WTC11 (cell line): ENCODE measurements around the gene PDE11A.

Source experiments
- ELF4 ChIP-seq: sonication (generic); formaldehyde crosslinking; IDR thresholded peaks from 2 replicates; pipeline ENCODE4 v1.8.1; 2022; ENCODE audit warnings: low read depth, mild to moderate bottlenecking, moderate library complexity, missing genetic modification reagents
- NR2C2 ChIP-seq: sonication (generic); formaldehyde crosslinking; IDR thresholded peaks from 2 replicates; pipeline ENCODE4 v1.8.0; 2022; ENCODE audit warnings: mild to moderate bottlenecking, missing genetic modification reagents
- OVOL2 ChIP-seq: fragments of 250-450 bp; sonication (Bioruptor Pico); IDR thresholded peaks from 2 replicates; pipeline ENCODE4 v1.9.0; 2021; ENCODE audit warnings: mild to moderate bottlenecking, borderline replicate concordance
- TEAD4 ChIP-seq: sonication (generic); formaldehyde crosslinking; IDR thresholded peaks from 2 replicates; pipeline ENCODE4 v1.8.0; 2022; ENCODE audit warnings: mild to moderate bottlenecking, missing genetic modification reagents
- TP53 ChIP-seq: sonication (generic); formaldehyde crosslinking; IDR thresholded peaks from 2 replicates; pipeline ENCODE4 v1.8.1; 2023; ENCODE audit warnings: mild to moderate bottlenecking, missing genetic modification reagents
- ZNF219 ChIP-seq: sonication (generic); formaldehyde crosslinking; IDR thresholded peaks from 2 replicates; pipeline ENCODE4 v1.8.0; 2023; ENCODE audit warnings: missing genetic modification reagents, mild to moderate bottlenecking, borderline replicate concordance
- ZNF396 ChIP-seq: fragments of 250-450 bp; sonication (Bioruptor Pico); IDR thresholded peaks from 2 replicates; pipeline ENCODE4 v1.8.0; 2021; ENCODE audit warnings: mild to moderate bottlenecking, moderate library complexity, borderline replicate concordance
- TF ChIP-seq, protein P1 (sequence below): fragments of 200-600 bp; IDR thresholded peaks from 2 replicates; pipeline ENCODE4 v1.8.0; 2022; ENCODE audit warnings: antibody characterized with exemption
- TF ChIP-seq, protein P2 (sequence below): sonication (generic); formaldehyde crosslinking; conservative IDR thresholded peaks from 2 replicates; pipeline ENCODE4 v1.8.1; 2023; ENCODE audit warnings: mild to moderate bottlenecking, low read depth, missing genetic modification reagents, moderate library complexity

DNA sequence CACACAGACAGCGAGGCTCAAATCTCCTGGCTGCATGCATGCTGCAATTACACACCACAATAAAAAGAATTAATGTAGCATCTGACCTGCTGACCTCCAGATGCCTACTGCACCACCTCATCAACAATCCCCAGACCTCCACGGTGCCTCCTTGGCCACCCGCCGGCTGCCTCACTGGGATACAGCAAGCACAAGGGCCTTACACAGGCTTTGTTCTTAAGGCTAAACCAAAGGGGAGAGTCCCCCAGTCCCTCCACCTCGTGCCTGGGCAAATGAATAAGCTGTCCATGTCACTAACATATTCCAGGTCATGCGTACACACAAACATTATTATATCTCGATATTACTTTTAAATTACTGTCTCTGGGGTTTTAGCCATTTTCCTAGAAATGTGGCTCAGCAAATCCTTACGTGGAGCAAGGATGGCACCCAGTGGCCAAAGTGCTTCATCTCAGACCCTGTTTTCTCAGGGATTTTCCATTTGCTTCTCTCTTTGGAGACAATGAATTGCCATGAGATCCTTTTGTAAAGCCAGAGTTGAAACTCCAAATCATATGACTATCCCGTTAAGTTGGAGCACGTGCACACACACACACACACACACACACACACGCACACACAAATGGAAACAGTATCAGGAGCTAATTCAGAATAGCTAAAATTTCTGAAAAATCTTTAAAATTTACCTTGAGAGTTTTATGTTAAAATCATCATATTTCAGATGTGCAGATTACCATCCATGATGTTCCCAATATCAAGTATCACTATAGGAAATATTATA lies 313.8 kb downstream of the PDE11A start:
- TF ChIP-seq NR2C2 (CRISPR knock-in tag) (no peak), ZNF219 (CRISPR knock-in tag) (no peak), TEAD4 (CRISPR knock-in tag) (no peak), ELF4 (CRISPR knock-in tag) (no peak), TP53 (CRISPR knock-in tag) (no peak), OVOL2 (CRISPR knock-in tag) (no peak), ZNF396 (CRISPR knock-in tag) (no peak)
- TF ChIP-seq, protein P1, sequence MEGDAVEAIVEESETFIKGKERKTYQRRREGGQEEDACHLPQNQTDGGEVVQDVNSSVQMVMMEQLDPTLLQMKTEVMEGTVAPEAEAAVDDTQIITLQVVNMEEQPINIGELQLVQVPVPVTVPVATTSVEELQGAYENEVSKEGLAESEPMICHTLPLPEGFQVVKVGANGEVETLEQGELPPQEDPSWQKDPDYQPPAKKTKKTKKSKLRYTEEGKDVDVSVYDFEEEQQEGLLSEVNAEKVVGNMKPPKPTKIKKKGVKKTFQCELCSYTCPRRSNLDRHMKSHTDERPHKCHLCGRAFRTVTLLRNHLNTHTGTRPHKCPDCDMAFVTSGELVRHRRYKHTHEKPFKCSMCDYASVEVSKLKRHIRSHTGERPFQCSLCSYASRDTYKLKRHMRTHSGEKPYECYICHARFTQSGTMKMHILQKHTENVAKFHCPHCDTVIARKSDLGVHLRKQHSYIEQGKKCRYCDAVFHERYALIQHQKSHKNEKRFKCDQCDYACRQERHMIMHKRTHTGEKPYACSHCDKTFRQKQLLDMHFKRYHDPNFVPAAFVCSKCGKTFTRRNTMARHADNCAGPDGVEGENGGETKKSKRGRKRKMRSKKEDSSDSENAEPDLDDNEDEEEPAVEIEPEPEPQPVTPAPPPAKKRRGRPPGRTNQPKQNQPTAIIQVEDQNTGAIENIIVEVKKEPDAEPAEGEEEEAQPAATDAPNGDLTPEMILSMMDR: peak; percentile 19; the same call in 1 of the 2 replicates
- TF ChIP-seq, protein P2, sequence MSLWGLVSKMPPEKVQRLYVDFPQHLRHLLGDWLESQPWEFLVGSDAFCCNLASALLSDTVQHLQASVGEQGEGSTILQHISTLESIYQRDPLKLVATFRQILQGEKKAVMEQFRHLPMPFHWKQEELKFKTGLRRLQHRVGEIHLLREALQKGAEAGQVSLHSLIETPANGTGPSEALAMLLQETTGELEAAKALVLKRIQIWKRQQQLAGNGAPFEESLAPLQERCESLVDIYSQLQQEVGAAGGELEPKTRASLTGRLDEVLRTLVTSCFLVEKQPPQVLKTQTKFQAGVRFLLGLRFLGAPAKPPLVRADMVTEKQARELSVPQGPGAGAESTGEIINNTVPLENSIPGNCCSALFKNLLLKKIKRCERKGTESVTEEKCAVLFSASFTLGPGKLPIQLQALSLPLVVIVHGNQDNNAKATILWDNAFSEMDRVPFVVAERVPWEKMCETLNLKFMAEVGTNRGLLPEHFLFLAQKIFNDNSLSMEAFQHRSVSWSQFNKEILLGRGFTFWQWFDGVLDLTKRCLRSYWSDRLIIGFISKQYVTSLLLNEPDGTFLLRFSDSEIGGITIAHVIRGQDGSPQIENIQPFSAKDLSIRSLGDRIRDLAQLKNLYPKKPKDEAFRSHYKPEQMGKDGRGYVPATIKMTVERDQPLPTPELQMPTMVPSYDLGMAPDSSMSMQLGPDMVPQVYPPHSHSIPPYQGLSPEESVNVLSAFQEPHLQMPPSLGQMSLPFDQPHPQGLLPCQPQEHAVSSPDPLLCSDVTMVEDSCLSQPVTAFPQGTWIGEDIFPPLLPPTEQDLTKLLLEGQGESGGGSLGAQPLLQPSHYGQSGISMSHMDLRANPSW (CRISPR knock-in tag): no peak
